PFSK-1 (cell line): ENCODE data around the gene SLC6A6. TPM values are rescaled to one million over a fixed set of nuclear protein-coding genes. Genes with fewer than 3 reads are reported as not detected.

ENCODE experiments used
- FOXP2 ChIP-seq: optimal IDR thresholded peaks from 2 replicates; pipeline ENCODE3; 2011; ENCODE audit warnings: borderline replicate concordance, control low read depth, inconsistent platforms; ENCODE audit not compliant: insufficient read depth; ENCODE audit errors: extremely low read length, extremely low read depth
- POLR2AphosphoS5 ChIP-seq: IDR thresholded peaks from 2 replicates; pipeline ENCODE4 v1.6.1; 2012; ENCODE audit warnings: low read depth, mild to moderate bottlenecking, control low read depth, low read length, moderate library complexity
- REST ChIP-seq, 2 experiments: IDR thresholded peaks; 2 replicates each; pipeline versions ENCODE4 v1.6.1 to v1.8.0; 2011 to 2012; ENCODE audit warnings: low read depth in 2 of 2, low read length in 2 of 2, control low read depth in 1 of 2, inconsistent platforms in 1 of 2, mild to moderate bottlenecking in 1 of 2, moderate library complexity in 1 of 2; ENCODE audit not compliant: insufficient read depth in 1 of 2
- SIN3A ChIP-seq: IDR thresholded peaks from 2 replicates; pipeline ENCODE4 v1.6.1; 2012; ENCODE audit warnings: mild to moderate bottlenecking, low read length, moderate library complexity, borderline replicate concordance; ENCODE audit not compliant: insufficient read depth
- TAF1 ChIP-seq: IDR thresholded peaks from 2 replicates; pipeline ENCODE4 v1.6.1; 2012; ENCODE audit warnings: low read length, control low read depth, borderline replicate concordance; ENCODE audit not compliant: insufficient read depth
- polyA plus RNA-seq: library from polyadenylated mRNA; unstranded; fragments of >200 nt; gene quantifications from one replicate; pipeline ENCODE4 v1.2.1, GENCODE V29; 2012; ENCODE audit warnings: low read depth, missing spikeins; ENCODE audit not compliant: insufficient read length

The SLC6A6 gene
- polyA plus RNA-seq = 10.1 TPM

DNA sequence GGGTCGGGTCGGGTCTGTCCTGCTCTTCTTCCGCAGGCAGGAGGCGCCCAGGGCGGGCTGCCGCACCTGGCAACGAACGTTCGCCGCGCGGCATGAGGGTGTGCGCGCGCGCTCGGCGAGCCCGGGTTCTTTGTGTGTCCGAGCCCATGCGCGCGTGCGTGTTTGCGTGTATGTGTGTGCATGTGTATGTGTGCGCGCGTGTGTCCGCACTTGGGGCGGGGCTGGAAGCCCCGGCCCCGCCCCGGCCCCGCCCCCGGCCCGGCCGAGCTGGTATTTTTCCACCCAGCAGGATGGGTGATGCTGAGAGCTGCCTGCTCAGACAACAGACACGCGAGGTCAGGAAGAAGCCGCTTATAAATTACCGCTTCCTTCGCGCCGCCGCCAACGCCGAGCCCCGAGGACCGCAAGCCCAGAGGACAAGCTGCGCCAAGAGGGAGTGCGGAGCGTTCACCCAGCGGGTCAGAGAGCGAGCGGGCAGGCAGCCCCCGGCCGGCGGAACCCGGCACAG lies at the start of gene SLC6A6:
Gene SLC6A6, plus strand, starts transcription at position 303 of the 508 bp plus-strand sequence. CDS start 41,029 bp downstream, outside the sequence.
- 0 out of 2 replicates have a peak, but pooled peaks have one; percentile 31 for TF ChIP-seq TAF1
- TF ChIP-seq SIN3A = no peak
- TF ChIP-seq POLR2AphosphoS5 = peak; percentile 60; the same call in 1 of the 2 replicates
- TF ChIP-seq FOXP2 = peak; percentile 69
- TF ChIP-seq REST (IDR thresholded peaks at IDR 0.05; ENCODE audit: insufficient read depth in 1 of 2, low read depth in 2 of 2, low read length in 2 of 2) = no peak

DNA sequence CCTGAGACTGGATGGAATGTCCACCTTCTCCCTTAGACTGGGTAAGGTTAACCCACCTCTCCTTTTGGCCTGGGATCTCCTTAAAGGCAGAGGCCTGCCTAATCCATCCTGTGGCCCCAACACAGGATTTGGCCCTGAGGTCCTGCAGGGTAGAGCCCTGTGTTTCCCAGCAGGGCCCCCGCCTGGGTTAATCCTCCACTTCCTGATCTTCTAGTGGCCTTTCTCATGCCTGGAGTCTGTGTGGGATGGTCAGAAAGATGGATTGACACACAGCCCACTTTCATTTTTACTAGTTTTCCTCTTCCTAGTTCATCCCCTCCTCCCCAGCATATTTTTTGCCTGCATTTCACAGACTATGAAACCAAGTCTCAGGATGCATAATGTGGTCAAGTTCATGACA lies 48.9 kb upstream of the SLC6A6 start:
- TF ChIP-seq REST (IDR thresholded peaks at IDR 0.05; ENCODE audit: insufficient read depth in 1 of 2, low read depth in 2 of 2, low read length in 2 of 2) = no peak
- TF ChIP-seq TAF1 = no peak
- TF ChIP-seq FOXP2 = no peak
- TF ChIP-seq POLR2AphosphoS5 = no peak
- TF ChIP-seq SIN3A = no peak

DNA sequence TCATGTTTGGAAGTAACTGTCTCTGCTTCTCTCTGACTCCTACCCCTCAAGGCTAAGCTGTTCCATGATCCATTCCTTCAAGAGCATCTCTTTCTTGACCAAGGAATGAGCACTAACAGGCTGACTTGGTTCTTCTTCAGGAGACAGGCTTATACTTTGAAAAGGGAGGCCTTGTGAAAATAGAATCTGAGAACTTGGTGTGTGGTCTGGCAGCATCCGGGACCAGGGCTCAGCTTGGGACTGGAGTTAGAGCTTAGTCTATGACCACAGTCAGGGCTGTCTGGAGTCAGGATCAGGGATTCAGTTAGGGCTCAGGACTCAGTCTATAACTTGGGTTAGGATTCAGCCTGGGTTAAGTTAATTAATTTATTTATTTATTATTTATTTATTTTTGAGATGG lies 44.9 kb upstream of the SLC6A6 start:
- no peak for TF ChIP-seq TAF1
- TF ChIP-seq FOXP2 = no peak
- TF ChIP-seq REST (IDR thresholded peaks at IDR 0.05; ENCODE audit: insufficient read depth in 1 of 2, low read depth in 2 of 2, low read length in 2 of 2) = no peak
- TF ChIP-seq POLR2AphosphoS5 = no peak
- no peak for TF ChIP-seq SIN3A

GRCh38 chr3:14358426-14359211 lies 43.8 kb upstream of the SLC6A6 start:
- peak; percentile 54 for TF ChIP-seq FOXP2
- TF ChIP-seq REST (IDR thresholded peaks at IDR 0.05; ENCODE audit: insufficient read depth in 1 of 2, low read depth in 2 of 2, low read length in 2 of 2) = no peak
